Liver (tissue), 9 donors: ENCODE results near the gene PDE4D. TPM values are rescaled to one million over a fixed set of nuclear protein-coding genes. Genes with fewer than 3 reads are reported as not detected.

Source experiments
- DNase-seq: peaks from one replicate; pipeline ENCODE4 v3.0.0-alpha.2; 2017; ENCODE audit warnings: low spot score
- H3K27ac ChIP-seq, 2 donors: one replicate each; pipeline ENCODE4 v1.7.0; 2013; ENCODE audit warnings: inconsistent platforms in 2 of 2, low read length in 2 of 2, control low read depth in 1 of 2, low read depth in 1 of 2, mild to moderate bottlenecking in 1 of 2
- H3K27me3 ChIP-seq, 4 donors: one replicate each; pipeline versions ENCODE4 v1.6.1 to v1.7.0; 2013; ENCODE audit warnings: low read length in 3 of 4, inconsistent platforms in 1 of 4, mild to moderate bottlenecking in 1 of 4, moderate library complexity in 1 of 4; ENCODE audit not compliant: control insufficient read depth in 4 of 4, insufficient read depth in 4 of 4
- H3K36me3 ChIP-seq, 4 donors: one replicate each; pipeline versions ENCODE4 v1.6.1 to v1.7.0; 2013; ENCODE audit warnings: low read length in 3 of 4, mild to moderate bottlenecking in 3 of 4, low read depth in 1 of 4, moderate library complexity in 1 of 4; ENCODE audit not compliant: control insufficient read depth in 4 of 4, insufficient read depth in 3 of 4
- H3K4me1 ChIP-seq, 4 donors: one replicate each; pipeline versions ENCODE4 v1.6.1 to v1.7.0; 2013; ENCODE audit warnings: low read length in 3 of 4, mild to moderate bottlenecking in 3 of 4, moderate library complexity in 1 of 4; ENCODE audit not compliant: control insufficient read depth in 4 of 4, insufficient read depth in 4 of 4
- H3K4me3 ChIP-seq, 3 donors: one replicate each; pipeline versions ENCODE4 v1.6.1 to v1.7.0; 2013; ENCODE audit warnings: low read length in 3 of 3, control low read depth in 1 of 3, low read depth in 1 of 3, mild to moderate bottlenecking in 1 of 3
- H3K9ac ChIP-seq, 2 donors: one replicate each; pipeline ENCODE4 v1.7.0; 2013; ENCODE audit warnings: low read length in 2 of 2, mild to moderate bottlenecking in 2 of 2, moderate library complexity in 2 of 2, control low read depth in 1 of 2, low read depth in 1 of 2
- H3K9me3 ChIP-seq, 4 donors: one replicate each; pipeline versions ENCODE4 v1.6.1 to v1.7.0; 2013; ENCODE audit warnings: low read length in 3 of 4; ENCODE audit not compliant: control insufficient read depth in 4 of 4
- ATF3 ChIP-seq: IDR thresholded peaks from 2 replicates; pipeline ENCODE4 v1.6.1; 2016; ENCODE audit warnings: antibody characterized with exemption
- EGR1 ChIP-seq, 2 donors: IDR thresholded peaks; 2 replicates each; pipeline ENCODE4 v1.6.1; 2016 to 2018; ENCODE audit warnings: antibody characterized with exemption in 2 of 2, low read depth in 2 of 2
- FOXA2 ChIP-seq: IDR thresholded peaks from 2 replicates; pipeline ENCODE4 v1.6.1; 2016; ENCODE audit warnings: antibody characterized with exemption
- GABPA ChIP-seq, 2 donors: IDR thresholded peaks in 1 of 2; conservative IDR thresholded peaks in 1 of 2; 2 replicates each; pipeline ENCODE4 v1.6.1; 2016; ENCODE audit warnings: antibody characterized with exemption in 2 of 2, mild to moderate bottlenecking in 1 of 2, moderate library complexity in 1 of 2
- HNF4A ChIP-seq, 2 donors: conservative IDR thresholded peaks; 2 replicates each; pipeline ENCODE4 v1.6.1; 2016; ENCODE audit warnings: antibody characterized with exemption in 2 of 2, mild to moderate bottlenecking in 2 of 2
- HNF4G ChIP-seq: IDR thresholded peaks from 2 replicates; pipeline ENCODE4 v1.6.1; 2016; ENCODE audit warnings: antibody characterized with exemption
- JUND ChIP-seq, 2 donors: IDR thresholded peaks; 2 replicates each; pipeline ENCODE4 v1.6.1; 2016; ENCODE audit warnings: antibody characterized with exemption in 2 of 2
- MAX ChIP-seq: IDR thresholded peaks from 2 replicates; pipeline ENCODE4 v1.6.1; 2016; ENCODE audit warnings: antibody characterized with exemption
- NR2F2 ChIP-seq: IDR thresholded peaks from 2 replicates; pipeline ENCODE4 v1.6.1; 2016; ENCODE audit warnings: antibody characterized with exemption
- RAD21 ChIP-seq, 2 donors: IDR thresholded peaks; 2 replicates each; pipeline ENCODE4 v1.6.1; 2016; ENCODE audit warnings: antibody characterized with exemption in 2 of 2, mild to moderate bottlenecking in 2 of 2
- RXRA ChIP-seq, 2 donors: IDR thresholded peaks; 2 replicates each; pipeline ENCODE4 v1.6.1; 2017 to 2018; ENCODE audit warnings: antibody characterized with exemption in 2 of 2, mild to moderate bottlenecking in 1 of 2
- SP1 ChIP-seq: IDR thresholded peaks from 2 replicates; pipeline ENCODE4 v1.6.1; 2018; ENCODE audit warnings: antibody characterized with exemption, mild to moderate bottlenecking
- TAF1 ChIP-seq: conservative IDR thresholded peaks from 2 replicates; pipeline ENCODE4 v1.6.1; 2016; ENCODE audit warnings: antibody characterized with exemption, mild to moderate bottlenecking
- YY1 ChIP-seq: IDR thresholded peaks from 2 replicates; pipeline ENCODE4 v1.6.1; 2016; ENCODE audit warnings: antibody characterized with exemption, mild to moderate bottlenecking
- WGBS: extraction: QIAGEN DNeasy Blood & Tissue Kit; methylation state at CpG from one replicate; pipeline ENCODE4 v1.1.7; 2013; 5-methylcytosine and 5-hydroxymethylcytosine counted together
- polyA plus RNA-seq, 2 donors: library from polyadenylated mRNA; stranded (reverse) in 1 of 2; unstranded in 1 of 2; fragments of 200-250 nt in 1 of 2; fragments of >200 nt in 1 of 2; fragmentation: Nextera tagmentation in 1 of 2; extraction: Ambion mirVana in 1 of 2; gene quantifications; one replicate each; pipeline versions ENCODE4 v1.2.1 to v1.2.3, GENCODE V29; 2013 to 2015
- total RNA-seq, 2 donors: library from RNA; depleted of rRNA; stranded (reverse); fragments of >200 nt; gene quantifications; one replicate each; pipeline ENCODE4 v1.2.3, GENCODE V29; 2014
- TF ChIP-seq, protein P1 (sequence below): fragments of 150-350 bp; IDR thresholded peaks from 2 replicates; pipeline ENCODE4 v1.5.1; 2017; ENCODE audit warnings: improper control_type of control experiment, low read depth, low read length; ENCODE audit not compliant: missing input control
- TF ChIP-seq, protein P2 (sequence below): IDR thresholded peaks from 2 replicates; pipeline ENCODE4 v1.6.1; 2016; ENCODE audit warnings: antibody characterized with exemption, mild to moderate bottlenecking
- donor health status: healthy.
- donor health status: healthy.
- donor health status: healthy.
- donor health status: healthy.
- donor health status: healthy.

PDE4D gene
- total and polyA plus RNA-seq, 4 donors: 0.67 to 11.9 (median 6.5) TPM

GRCh38 chr5:59856358-59856757 is 37.2 kb downstream of the PDE4D start:
- TF ChIP-seq RXRA (IDR thresholded peaks at IDR 0.05): no peak
- TF ChIP-seq EGR1 (IDR thresholded peaks at IDR 0.05; ENCODE audit: low read depth in 2 of 2): no peak
- TF ChIP-seq NR2F2: no peak
- TF ChIP-seq, protein P1, sequence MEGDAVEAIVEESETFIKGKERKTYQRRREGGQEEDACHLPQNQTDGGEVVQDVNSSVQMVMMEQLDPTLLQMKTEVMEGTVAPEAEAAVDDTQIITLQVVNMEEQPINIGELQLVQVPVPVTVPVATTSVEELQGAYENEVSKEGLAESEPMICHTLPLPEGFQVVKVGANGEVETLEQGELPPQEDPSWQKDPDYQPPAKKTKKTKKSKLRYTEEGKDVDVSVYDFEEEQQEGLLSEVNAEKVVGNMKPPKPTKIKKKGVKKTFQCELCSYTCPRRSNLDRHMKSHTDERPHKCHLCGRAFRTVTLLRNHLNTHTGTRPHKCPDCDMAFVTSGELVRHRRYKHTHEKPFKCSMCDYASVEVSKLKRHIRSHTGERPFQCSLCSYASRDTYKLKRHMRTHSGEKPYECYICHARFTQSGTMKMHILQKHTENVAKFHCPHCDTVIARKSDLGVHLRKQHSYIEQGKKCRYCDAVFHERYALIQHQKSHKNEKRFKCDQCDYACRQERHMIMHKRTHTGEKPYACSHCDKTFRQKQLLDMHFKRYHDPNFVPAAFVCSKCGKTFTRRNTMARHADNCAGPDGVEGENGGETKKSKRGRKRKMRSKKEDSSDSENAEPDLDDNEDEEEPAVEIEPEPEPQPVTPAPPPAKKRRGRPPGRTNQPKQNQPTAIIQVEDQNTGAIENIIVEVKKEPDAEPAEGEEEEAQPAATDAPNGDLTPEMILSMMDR: no peak
- TF ChIP-seq MAX: no peak
- TF ChIP-seq SP1: no peak
- Histone ChIP-seq H3K9ac (no peak overlapping the region), H3K9me3 (no peaks in the 10 kb centered on the region), H3K4me1 (no peaks in the 10 kb centered on the region), H3K36me3 (no peaks in the 10 kb centered on the region), H3K27me3 (peaks cover 0 to 3% (median 0%) of the 10 kb centered on the region in 4 donors), H3K4me3 (no peak overlapping the region), H3K27ac (no peak overlapping the region)
- DNase-seq: no peak
- 82% methylated on average over 5 of the region's 5 CpGs for WGBS

- Histone ChIP-seq H3K9ac (no peak overlapping the region), H3K36me3 (no peaks in the 10 kb centered on the region), H3K27ac (no peak overlapping the region), H3K9me3 (no peaks in the 10 kb centered on the region), H3K27me3 (peaks cover 0 to 3% (median 0%) of the 10 kb centered on the region in 4 donors), H3K4me1 (no peaks in the 10 kb centered on the region), H3K4me3 (no peak overlapping the region)
- TF ChIP-seq TAF1: no peak
- no peak for TF ChIP-seq EGR1 (IDR thresholded peaks at IDR 0.05; ENCODE audit: low read depth in 2 of 2)
- no peak for TF ChIP-seq ATF3
- TF ChIP-seq, protein P2, sequence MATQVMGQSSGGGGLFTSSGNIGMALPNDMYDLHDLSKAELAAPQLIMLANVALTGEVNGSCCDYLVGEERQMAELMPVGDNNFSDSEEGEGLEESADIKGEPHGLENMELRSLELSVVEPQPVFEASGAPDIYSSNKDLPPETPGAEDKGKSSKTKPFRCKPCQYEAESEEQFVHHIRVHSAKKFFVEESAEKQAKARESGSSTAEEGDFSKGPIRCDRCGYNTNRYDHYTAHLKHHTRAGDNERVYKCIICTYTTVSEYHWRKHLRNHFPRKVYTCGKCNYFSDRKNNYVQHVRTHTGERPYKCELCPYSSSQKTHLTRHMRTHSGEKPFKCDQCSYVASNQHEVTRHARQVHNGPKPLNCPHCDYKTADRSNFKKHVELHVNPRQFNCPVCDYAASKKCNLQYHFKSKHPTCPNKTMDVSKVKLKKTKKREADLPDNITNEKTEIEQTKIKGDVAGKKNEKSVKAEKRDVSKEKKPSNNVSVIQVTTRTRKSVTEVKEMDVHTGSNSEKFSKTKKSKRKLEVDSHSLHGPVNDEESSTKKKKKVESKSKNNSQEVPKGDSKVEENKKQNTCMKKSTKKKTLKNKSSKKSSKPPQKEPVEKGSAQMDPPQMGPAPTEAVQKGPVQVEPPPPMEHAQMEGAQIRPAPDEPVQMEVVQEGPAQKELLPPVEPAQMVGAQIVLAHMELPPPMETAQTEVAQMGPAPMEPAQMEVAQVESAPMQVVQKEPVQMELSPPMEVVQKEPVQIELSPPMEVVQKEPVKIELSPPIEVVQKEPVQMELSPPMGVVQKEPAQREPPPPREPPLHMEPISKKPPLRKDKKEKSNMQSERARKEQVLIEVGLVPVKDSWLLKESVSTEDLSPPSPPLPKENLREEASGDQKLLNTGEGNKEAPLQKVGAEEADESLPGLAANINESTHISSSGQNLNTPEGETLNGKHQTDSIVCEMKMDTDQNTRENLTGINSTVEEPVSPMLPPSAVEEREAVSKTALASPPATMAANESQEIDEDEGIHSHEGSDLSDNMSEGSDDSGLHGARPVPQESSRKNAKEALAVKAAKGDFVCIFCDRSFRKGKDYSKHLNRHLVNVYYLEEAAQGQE: no peak
- no peak for TF ChIP-seq YY1
- TF ChIP-seq HNF4G: no peak
- TF ChIP-seq JUND (IDR thresholded peaks at IDR 0.05): no peak
- TF ChIP-seq RAD21 (IDR thresholded peaks at IDR 0.05): no peak
- no peak for TF ChIP-seq FOXA2
- TF ChIP-seq HNF4A (conservative IDR thresholded peaks at IDR 0.05): no peak
- TF ChIP-seq MAX: no peak
- no peak for TF ChIP-seq GABPA (IDR thresholded peaks at IDR 0.05 in 1 of 2, conservative IDR thresholded peaks at IDR 0.05 in 1 of 2)
- WGBS: 91% methylated on average over 2 of the region's 2 CpGs
- DNase-seq: no peak
Measured at GRCh38 chr5:59850766-59851165, 42.8 kb downstream of the PDE4D start.
